IPS-20b (cell line): ENCODE data around the gene ASTN2.

Experiments used
- H3K27ac ChIP-seq: one replicate; pipeline ENCODE4 v1.5.1; 2013; ENCODE audit warnings: low read length
- H3K27me3 ChIP-seq: 2 replicates; pipeline ENCODE4 v1.6.1; 2013; ENCODE audit warnings: mild to moderate bottlenecking, low read length, inconsistent platforms; ENCODE audit not compliant: insufficient read depth
- H3K36me3 ChIP-seq: 2 replicates; pipeline ENCODE4 v1.6.1; 2013; ENCODE audit warnings: low read depth, mild to moderate bottlenecking, inconsistent platforms, low read length, moderate library complexity; ENCODE audit not compliant: insufficient read depth
- H3K4me1 ChIP-seq: 2 replicates; pipeline ENCODE4 v1.6.1; 2013; ENCODE audit warnings: mild to moderate bottlenecking, control low read depth, inconsistent platforms, low read length, moderate library complexity; ENCODE audit not compliant: insufficient read depth
- H3K4me3 ChIP-seq: 2 replicates; pipeline ENCODE4 v1.5.1; 2013; ENCODE audit warnings: mild to moderate bottlenecking, low read length, inconsistent platforms
- H3K9ac ChIP-seq: 2 replicates; pipeline ENCODE4 v1.6.1; 2013; ENCODE audit warnings: low read depth, mild to moderate bottlenecking, inconsistent platforms, low read length, moderate library complexity
- H3K9me3 ChIP-seq: 2 replicates; pipeline ENCODE4 v1.6.1; 2013; ENCODE audit warnings: mild to moderate bottlenecking, low read depth, low read length, inconsistent platforms; ENCODE audit not compliant: insufficient read depth

Gene ASTN2

DNA sequence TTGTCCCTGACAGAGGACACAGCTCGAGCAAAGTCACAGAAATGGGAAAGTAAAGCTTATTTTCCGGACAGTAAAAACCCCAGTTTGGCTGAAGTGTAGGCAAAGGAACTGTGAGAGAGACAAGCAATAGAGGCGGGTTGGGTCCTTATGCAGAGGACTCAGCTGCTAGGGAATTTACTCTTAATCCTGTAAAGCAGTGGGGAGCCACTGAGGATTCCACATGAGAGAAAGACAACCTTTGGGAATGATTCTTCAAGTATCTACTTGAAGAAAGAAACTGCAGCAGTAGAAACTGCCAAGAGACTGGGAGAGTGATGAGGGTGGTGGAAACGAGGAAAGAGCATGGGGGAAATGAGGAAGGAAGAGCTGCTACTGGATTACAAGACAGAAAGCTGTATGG is 20.2 kb downstream of the ASTN2 start:
- Histone ChIP-seq H3K4me1 (peaks cover 8% of the 10 kb centered on the region; the same call in 1 of the 2 replicates), H3K36me3 (no peaks in the 10 kb centered on the region), H3K9me3 (no peaks in the 10 kb centered on the region), H3K27me3 (no peaks in the 10 kb centered on the region), H3K4me3 (no peak overlapping the region), H3K27ac (no peak overlapping the region), H3K9ac (no peak overlapping the region)

DNA sequence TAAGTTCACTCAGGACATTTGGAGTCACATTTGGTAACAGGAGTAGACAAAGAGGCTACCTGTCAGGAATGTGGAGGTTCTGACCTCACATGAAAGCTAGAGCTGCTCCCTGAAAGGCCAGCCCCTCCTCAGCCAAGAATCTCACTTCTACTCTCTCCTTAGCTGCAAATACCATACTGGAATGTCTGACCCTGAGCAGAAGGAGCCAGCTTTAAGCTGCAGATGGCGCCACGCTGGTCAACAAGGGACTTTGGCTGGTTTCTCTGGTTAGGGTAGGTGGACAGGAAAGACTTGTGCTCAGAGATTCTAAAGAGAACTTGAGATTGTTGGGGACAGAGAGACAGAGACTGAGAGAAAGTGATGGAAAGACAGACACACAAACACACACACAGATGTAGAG is 21.9 kb downstream of the ASTN2 start:
- no peak overlapping the region for H3K4me3 ChIP-seq
- H3K9ac ChIP-seq = no peak overlapping the region
- peaks cover 8% of the 10 kb centered on the region; the same call in 1 of the 2 replicates for H3K4me1 ChIP-seq
- no peaks in the 10 kb centered on the region for H3K27me3 ChIP-seq
- H3K27ac ChIP-seq = no peak overlapping the region
- H3K9me3 ChIP-seq = no peaks in the 10 kb centered on the region
- H3K36me3 ChIP-seq = no peaks in the 10 kb centered on the region

DNA sequence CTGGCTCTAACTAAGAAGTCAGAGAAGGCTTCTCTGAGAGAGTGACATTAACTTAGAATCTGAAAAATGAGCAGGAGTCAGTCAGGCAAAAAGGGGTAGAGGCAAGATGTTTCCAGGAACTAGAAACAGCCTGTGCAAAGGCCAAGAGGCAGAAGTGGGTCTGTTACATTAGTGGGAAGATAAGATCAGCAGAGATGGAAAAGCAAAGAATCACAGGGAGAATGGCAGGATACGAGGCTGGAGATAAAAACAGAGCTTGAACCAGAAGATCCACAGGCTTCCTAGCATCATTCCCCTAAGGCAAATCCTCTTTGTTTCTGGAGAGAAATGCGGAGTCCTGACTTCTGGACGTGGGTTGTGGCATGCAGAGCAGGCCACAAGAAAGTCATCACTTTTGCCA is 27.4 kb downstream of the ASTN2 start:
- Histone ChIP-seq H3K4me3 (no peak overlapping the region), H3K27ac (no peak overlapping the region), H3K9ac (no peak overlapping the region), H3K36me3 (no peaks in the 10 kb centered on the region), H3K27me3 (no peaks in the 10 kb centered on the region), H3K4me1 (no peaks in the 10 kb centered on the region), H3K9me3 (no peaks in the 10 kb centered on the region)

DNA sequence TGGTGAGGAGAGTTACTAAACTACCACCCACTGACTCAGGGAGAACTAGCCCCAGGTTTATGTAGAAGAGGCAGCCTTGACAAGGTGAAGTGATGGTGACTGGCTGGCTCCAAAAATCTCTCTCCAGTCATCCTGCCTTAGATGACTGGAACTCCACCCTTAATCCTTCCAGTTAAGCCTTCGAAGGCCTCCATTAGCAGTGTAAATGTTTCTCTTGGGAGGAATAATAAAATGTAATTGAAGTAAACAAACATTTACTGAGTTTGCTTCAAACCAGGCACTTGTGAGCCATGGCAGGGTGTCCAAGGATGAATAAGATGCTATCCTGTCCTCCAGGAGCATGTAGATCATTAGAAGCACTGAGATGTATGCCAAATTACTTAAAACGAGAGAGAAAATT is 35.5 kb downstream of the ASTN2 start:
- no peak overlapping the region for H3K9ac ChIP-seq
- H3K27me3 ChIP-seq = no peaks in the 10 kb centered on the region
- H3K9me3 ChIP-seq = no peaks in the 10 kb centered on the region
- no peak overlapping the region for H3K27ac ChIP-seq
- no peak overlapping the region for H3K4me3 ChIP-seq
- peaks cover 10% of the 10 kb centered on the region; the same call in 1 of the 2 replicates for H3K4me1 ChIP-seq
- no peaks in the 10 kb centered on the region for H3K36me3 ChIP-seq

DNA sequence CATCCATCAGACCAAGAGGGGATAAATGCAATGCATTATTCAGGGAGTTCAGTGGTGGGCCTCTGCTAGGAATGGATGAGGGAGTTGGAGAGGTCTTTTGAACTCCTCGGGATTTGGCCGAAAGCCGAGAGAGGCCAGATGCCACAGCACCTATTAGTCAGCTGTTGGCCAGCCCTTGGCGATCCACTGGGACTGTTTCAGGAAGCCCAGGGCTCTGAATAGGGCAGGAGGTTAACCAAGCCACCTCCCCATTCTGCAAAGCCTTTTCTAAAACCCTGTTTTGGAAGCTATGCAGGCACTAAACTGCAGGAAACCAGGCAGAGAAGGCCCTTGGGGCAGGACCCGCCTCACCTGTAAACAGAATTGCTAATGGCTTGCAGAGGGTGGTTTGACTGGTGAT is 37.8 kb downstream of the ASTN2 start:
- Histone ChIP-seq H3K27ac (no peak overlapping the region), H3K27me3 (no peaks in the 10 kb centered on the region), H3K9ac (no peak overlapping the region), H3K36me3 (no peaks in the 10 kb centered on the region), H3K4me3 (no peak overlapping the region), H3K4me1 (peaks cover 18% of the 10 kb centered on the region; the same call in 1 of the 2 replicates), H3K9me3 (no peaks in the 10 kb centered on the region)

DNA sequence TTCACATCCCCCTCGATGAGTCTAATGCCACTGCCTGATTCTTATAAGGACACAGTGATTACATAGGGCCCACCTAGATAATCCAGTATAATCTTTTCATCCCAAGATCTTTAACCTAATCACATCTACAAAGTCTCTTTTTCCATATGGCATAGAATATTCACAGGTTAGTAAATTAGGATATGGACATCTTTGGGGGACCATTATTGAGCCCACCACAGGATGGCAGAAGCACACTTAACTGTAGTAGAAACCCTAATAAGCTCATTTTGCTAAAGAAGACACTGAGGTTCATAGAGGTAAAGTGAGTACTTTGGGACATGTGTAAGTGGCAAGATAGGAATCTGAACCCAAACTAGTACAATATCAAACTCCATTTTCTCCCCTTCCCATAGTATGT is 38.9 kb downstream of the ASTN2 start:
- Histone ChIP-seq H3K4me3 (no peak overlapping the region), H3K9ac (no peak overlapping the region), H3K27ac (no peak overlapping the region), H3K27me3 (no peaks in the 10 kb centered on the region), H3K4me1 (peaks cover 24% of the 10 kb centered on the region; the same call in 1 of the 2 replicates), H3K9me3 (no peaks in the 10 kb centered on the region), H3K36me3 (no peaks in the 10 kb centered on the region)

DNA sequence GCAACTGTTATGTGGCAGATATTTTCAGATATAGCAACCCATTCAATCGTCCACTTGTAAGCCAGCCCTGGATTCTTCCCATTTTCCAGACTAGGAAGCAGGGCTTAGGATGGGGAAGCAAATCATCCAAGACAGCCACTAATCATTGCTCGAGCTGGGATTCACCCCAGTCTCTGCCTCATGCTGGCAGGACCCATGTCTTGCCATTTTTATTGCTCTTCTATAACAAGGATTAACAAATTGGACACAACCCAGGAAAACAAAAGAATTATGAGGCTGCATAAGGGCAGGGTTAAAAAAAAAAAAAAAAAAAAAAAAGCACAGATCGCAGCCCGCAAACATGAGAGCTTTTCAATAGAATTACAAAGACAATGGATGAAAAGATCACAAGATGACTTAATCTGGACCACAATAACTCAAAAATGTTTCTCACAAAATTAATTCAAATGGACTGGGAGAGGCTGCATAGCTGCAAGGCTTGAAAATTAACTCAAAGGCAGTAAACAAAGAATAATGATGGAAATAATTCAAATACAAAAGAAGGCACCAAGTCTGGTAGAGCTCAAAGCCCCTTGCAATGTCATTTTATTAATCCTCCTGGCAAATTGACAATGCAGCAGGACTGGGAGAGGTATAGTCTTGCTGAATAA is 40.7 kb downstream of the ASTN2 start:
- H3K9ac ChIP-seq = no peak overlapping the region
- no peak overlapping the region for H3K27ac ChIP-seq
- H3K36me3 ChIP-seq = no peaks in the 10 kb centered on the region
- no peaks in the 10 kb centered on the region for H3K9me3 ChIP-seq
- no peaks in the 10 kb centered on the region for H3K27me3 ChIP-seq
- no peak overlapping the region for H3K4me3 ChIP-seq
- H3K4me1 ChIP-seq = peaks cover 28% of the 10 kb centered on the region; the same call in 1 of the 2 replicates

DNA sequence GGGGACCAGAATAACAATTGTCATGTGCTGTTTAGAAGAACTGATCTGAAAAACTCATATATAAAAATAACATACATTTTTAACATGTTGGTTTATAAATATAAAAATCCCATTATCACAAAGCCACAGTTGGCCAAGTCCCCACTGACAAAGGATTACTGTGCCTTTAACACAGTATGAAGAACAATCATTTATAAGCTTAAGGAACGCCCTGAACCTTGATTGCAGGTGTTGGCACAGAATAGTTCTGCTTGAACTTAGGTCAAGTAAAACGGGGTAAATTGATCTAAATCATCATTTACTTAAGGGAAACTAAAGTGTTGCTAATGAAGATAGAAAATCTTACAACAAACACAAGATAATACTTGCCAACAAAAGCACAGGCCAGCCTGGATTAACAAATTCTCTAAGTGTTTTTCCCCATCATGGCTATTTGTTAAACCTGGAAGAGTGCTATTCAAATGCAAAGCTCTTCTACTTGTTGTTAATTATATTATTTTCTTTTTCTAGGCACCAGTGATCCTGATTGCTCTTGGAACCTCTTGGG is 46.1 kb downstream of the ASTN2 start:
- Histone ChIP-seq H3K27me3 (no peaks in the 10 kb centered on the region), H3K36me3 (no peaks in the 10 kb centered on the region), H3K9me3 (no peaks in the 10 kb centered on the region), H3K27ac (no peak overlapping the region), H3K9ac (no peak overlapping the region), H3K4me3 (no peak overlapping the region), H3K4me1 (peaks cover 24% of the 10 kb centered on the region; the same call in 1 of the 2 replicates)

DNA sequence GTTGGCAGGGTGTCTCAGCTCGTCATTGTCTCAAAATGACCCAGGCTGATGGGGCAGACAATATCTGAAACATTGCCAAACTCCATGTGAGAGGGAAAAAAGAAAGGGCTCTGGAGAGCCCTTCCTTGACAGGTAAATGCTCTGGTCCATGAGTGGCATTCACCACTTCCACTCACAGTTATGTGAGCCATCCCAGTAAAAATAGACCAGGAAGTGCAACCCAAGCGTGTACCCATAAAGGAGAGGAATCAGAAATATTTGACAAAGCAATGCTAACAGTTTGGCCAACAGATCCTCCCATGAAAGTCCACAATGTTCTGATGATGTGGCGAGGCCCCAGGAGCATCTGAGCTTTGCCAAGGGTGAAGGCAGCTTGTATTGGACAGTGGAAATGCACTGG is 49.4 kb downstream of the ASTN2 start:
- Histone ChIP-seq H3K27ac (no peak overlapping the region), H3K4me3 (no peak overlapping the region), H3K27me3 (no peaks in the 10 kb centered on the region), H3K4me1 (peaks cover 10% of the 10 kb centered on the region; the same call in 1 of the 2 replicates), H3K9ac (no peak overlapping the region), H3K9me3 (no peaks in the 10 kb centered on the region), H3K36me3 (no peaks in the 10 kb centered on the region)

DNA sequence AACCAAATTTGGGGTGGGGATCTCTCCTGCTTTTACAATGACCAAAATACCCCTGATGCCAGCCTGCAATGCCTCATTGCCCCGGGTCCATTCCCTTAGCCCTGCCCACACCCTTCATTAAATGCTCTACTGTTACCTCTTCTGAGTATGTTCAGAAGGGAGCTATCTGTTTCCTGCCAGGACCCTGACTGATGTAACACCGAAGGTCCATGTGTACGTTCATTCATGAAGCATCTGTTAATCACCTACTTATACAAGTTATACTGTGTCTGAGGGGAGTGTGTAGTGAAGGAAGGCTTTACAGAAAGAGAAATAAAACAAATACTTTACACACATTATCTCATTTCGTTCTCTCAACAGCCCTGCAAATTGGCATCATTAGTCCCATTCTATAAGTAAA is 51.9 kb downstream of the ASTN2 start:
- no peaks in the 10 kb centered on the region for H3K36me3 ChIP-seq
- no peaks in the 10 kb centered on the region for H3K9me3 ChIP-seq
- no peaks in the 10 kb centered on the region for H3K4me1 ChIP-seq
- no peaks in the 10 kb centered on the region for H3K27me3 ChIP-seq
- H3K9ac ChIP-seq = no peak overlapping the region
- no peak overlapping the region for H3K27ac ChIP-seq
- no peak overlapping the region for H3K4me3 ChIP-seq

DNA sequence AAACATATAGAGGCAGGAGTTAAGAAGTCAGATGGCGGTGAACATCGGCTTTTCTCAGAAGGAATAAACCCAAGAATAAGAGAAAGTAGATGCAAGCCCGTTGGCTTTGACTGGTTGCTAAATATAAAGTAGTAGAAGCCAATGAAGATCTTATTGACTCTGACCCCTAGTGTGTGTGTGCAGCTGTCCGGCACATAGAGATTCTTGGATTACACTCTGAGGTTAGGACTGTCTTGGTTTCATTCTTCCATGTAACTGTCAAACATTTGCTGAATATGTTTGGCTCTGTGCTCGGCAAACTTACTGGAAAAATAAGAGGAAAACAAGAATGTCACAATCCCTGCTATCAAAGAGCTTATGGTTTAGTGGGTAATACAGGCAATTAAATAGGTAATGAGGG is 54.9 kb downstream of the ASTN2 start:
- Histone ChIP-seq H3K4me3 (no peak overlapping the region), H3K27ac (no peak overlapping the region), H3K9ac (no peak overlapping the region), H3K36me3 (no peaks in the 10 kb centered on the region), H3K9me3 (no peaks in the 10 kb centered on the region), H3K27me3 (no peaks in the 10 kb centered on the region), H3K4me1 (peaks cover under 1% of the 10 kb centered on the region; the same call in 1 of the 2 replicates)

DNA sequence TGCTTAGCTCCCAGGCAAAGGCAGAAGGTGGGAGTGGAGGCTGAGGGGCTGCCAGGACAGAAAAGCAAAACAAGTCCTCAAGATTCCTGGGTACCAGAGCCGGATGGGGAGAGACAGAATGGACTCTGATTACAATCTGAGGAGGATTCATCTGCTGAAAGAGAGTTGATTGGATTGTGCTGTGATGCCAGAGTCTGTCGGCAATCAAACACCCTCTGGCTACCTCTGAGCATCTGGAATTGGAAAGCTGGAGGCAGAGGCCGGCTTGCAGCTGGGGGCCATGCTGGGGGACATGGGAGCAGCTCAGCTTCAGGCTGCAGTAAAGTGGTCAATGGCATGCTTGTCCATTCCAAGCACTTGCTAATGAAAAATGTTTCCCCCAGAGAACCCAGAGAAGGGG is 59.3 kb downstream of the ASTN2 start:
- no peaks in the 10 kb centered on the region for H3K9me3 ChIP-seq
- no peak overlapping the region for H3K27ac ChIP-seq
- peaks cover 7% of the 10 kb centered on the region; the same call in 1 of the 2 replicates for H3K4me1 ChIP-seq
- H3K36me3 ChIP-seq = no peaks in the 10 kb centered on the region
- H3K9ac ChIP-seq = no peak overlapping the region
- H3K4me3 ChIP-seq = no peak overlapping the region
- H3K27me3 ChIP-seq = no peaks in the 10 kb centered on the region
